B cell (primary cell): ENCODE data around the gene ZRANB3.

Source experiments
- CTCF ChIP-seq: fragments of 200-600 bp; IDR thresholded peaks from one replicate; pipeline ENCODE4 v1.8.0; 2022; ENCODE audit warnings: antibody characterized with exemption, mild to moderate bottlenecking
- EZH2 ChIP-seq: IDR thresholded peaks from 2 replicates; pipeline ENCODE4 v1.6.1; 2012; ENCODE audit warnings: borderline replicate concordance, low read depth, mild to moderate bottlenecking, moderate library complexity, low read length; ENCODE audit not compliant: insufficient read depth, poor library complexity, severe bottlenecking

GRCh38 chr2:135546436-135546835 lies 15.4 kb upstream of the ZRANB3 start:
- no peak for TF ChIP-seq CTCF
- TF ChIP-seq EZH2 = no peak
